ENCODE data around the gene LCOR.

The LCOR gene

GRCh38 chr10:96895662-96896424 lies 63.7 kb downstream of the LCOR start:
- Mint-ChIP-seq H3K27me3 (no peaks in the 10 kb centered on the region), H3K4me3 (no peak overlapping the region), H3K27ac (no peak overlapping the region), H3K4me1 (peaks cover 72% of the 10 kb centered on the region), H3K9me3 (peaks cover 5% of the 10 kb centered on the region), H3K36me3 (peaks cover 20% of the 10 kb centered on the region)

- Mint-ChIP-seq H3K27me3 (no peaks in the 10 kb centered on the region), H3K4me1 (peaks cover 70% of the 10 kb centered on the region), H3K4me3 (no peak overlapping the region), H3K9me3 (peaks cover 2% of the 10 kb centered on the region), H3K27ac (no peak overlapping the region), H3K36me3 (peaks cover 17% of the 10 kb centered on the region)
These were observed 64.9 kb downstream of the LCOR start for GRCh38 chr10:96896884-96897589.

GRCh38 chr10:96902117-96902516 lies 70.0 kb downstream of the LCOR start:
- Mint-ChIP-seq H3K27ac (no peak overlapping the region), H3K4me3 (no peak overlapping the region), H3K9me3 (no peaks in the 10 kb centered on the region), H3K36me3 (peaks cover 10% of the 10 kb centered on the region), H3K27me3 (no peaks in the 10 kb centered on the region), H3K4me1 (peaks cover 83% of the 10 kb centered on the region)

- Mint-ChIP-seq H3K4me1 (peaks cover 79% of the 10 kb centered on the region), H3K27me3 (no peaks in the 10 kb centered on the region), H3K36me3 (peaks cover 10% of the 10 kb centered on the region), H3K27ac (no peak overlapping the region), H3K4me3 (no peak overlapping the region), H3K9me3 (no peaks in the 10 kb centered on the region)
These were observed 70.7 kb downstream of the LCOR start for GRCh38 chr10:96902731-96903358.

- H3K27me3 Mint-ChIP-seq: no peaks in the 10 kb centered on the region
- peaks cover 13% of the 10 kb centered on the region for H3K36me3 Mint-ChIP-seq
- no peaks in the 10 kb centered on the region for H3K9me3 Mint-ChIP-seq
- H3K27ac Mint-ChIP-seq: no peak overlapping the region
- H3K4me3 Mint-ChIP-seq: no peak overlapping the region
- peaks cover 79% of the 10 kb centered on the region for H3K4me1 Mint-ChIP-seq
These were observed 72.5 kb downstream of the LCOR start for GRCh38 chr10:96904648-96905047.

GRCh38 chr10:96906864-96907263 lies 74.8 kb downstream of the LCOR start:
- H3K4me3 Mint-ChIP-seq: no peak overlapping the region
- no peaks in the 10 kb centered on the region for H3K27me3 Mint-ChIP-seq
- peaks cover 80% of the 10 kb centered on the region for H3K4me1 Mint-ChIP-seq
- peak overlapping the region; percentile 30 for H3K27ac Mint-ChIP-seq
- peaks cover 12% of the 10 kb centered on the region for H3K36me3 Mint-ChIP-seq
- no peaks in the 10 kb centered on the region for H3K9me3 Mint-ChIP-seq

- H3K4me3 Mint-ChIP-seq: no peak overlapping the region
- H3K9me3 Mint-ChIP-seq: no peaks in the 10 kb centered on the region
- no peaks in the 10 kb centered on the region for H3K27me3 Mint-ChIP-seq
- H3K4me1 Mint-ChIP-seq: peaks cover 61% of the 10 kb centered on the region
- H3K27ac Mint-ChIP-seq: peak overlapping the region; percentile 2
- H3K36me3 Mint-ChIP-seq: peaks cover 22% of the 10 kb centered on the region
These were observed 78.6 kb downstream of the LCOR start for GRCh38 chr10:96910488-96911395.

- H3K4me3 Mint-ChIP-seq: no peak overlapping the region
- peaks cover 23% of the 10 kb centered on the region for H3K36me3 Mint-ChIP-seq
These were observed 80.3 kb downstream of the LCOR start for GRCh38 chr10:96912405-96912804.

GRCh38 chr10:96913906-96914305 lies 81.8 kb downstream of the LCOR start:
- H3K27me3 Mint-ChIP-seq: no peaks in the 10 kb centered on the region
- H3K9me3 Mint-ChIP-seq: no peaks in the 10 kb centered on the region
- peaks cover 30% of the 10 kb centered on the region for H3K36me3 Mint-ChIP-seq
- no peak overlapping the region for H3K4me3 Mint-ChIP-seq
- no peak overlapping the region for H3K27ac Mint-ChIP-seq
- peaks cover 56% of the 10 kb centered on the region for H3K4me1 Mint-ChIP-seq

More at GRCh38 chr10:96912405-96912804, 80.3 kb downstream of the LCOR start:
- Mint-ChIP-seq H3K4me1 (peaks cover 51% of the 10 kb centered on the region), H3K9me3 (no peaks in the 10 kb centered on the region), H3K27ac (no peak overlapping the region), H3K27me3 (no peaks in the 10 kb centered on the region)

GRCh38 chr10:96917628-96918027 lies 85.5 kb downstream of the LCOR start:
- Mint-ChIP-seq H3K4me1 (peaks cover 41% of the 10 kb centered on the region), H3K9me3 (no peaks in the 10 kb centered on the region), H3K27ac (peak overlapping the region; percentile 36), H3K27me3 (no peaks in the 10 kb centered on the region), H3K36me3 (peaks cover 23% of the 10 kb centered on the region), H3K4me3 (no peak overlapping the region)

- Mint-ChIP-seq H3K27ac (peak overlapping the region; percentile 36), H3K4me3 (no peak overlapping the region), H3K36me3 (peaks cover 19% of the 10 kb centered on the region), H3K4me1 (peaks cover 35% of the 10 kb centered on the region), H3K9me3 (no peaks in the 10 kb centered on the region), H3K27me3 (no peaks in the 10 kb centered on the region)
These were observed 86.3 kb downstream of the LCOR start for GRCh38 chr10:96918214-96919002.

GRCh38 chr10:96919785-96920430 lies 87.8 kb downstream of the LCOR start:
- Mint-ChIP-seq H3K9me3 (no peaks in the 10 kb centered on the region), H3K36me3 (peaks cover 18% of the 10 kb centered on the region), H3K4me1 (peaks cover 30% of the 10 kb centered on the region), H3K4me3 (no peak overlapping the region), H3K27ac (peak overlapping the region; percentile 37), H3K27me3 (no peaks in the 10 kb centered on the region)

- Mint-ChIP-seq H3K36me3 (peaks cover 23% of the 10 kb centered on the region), H3K4me3 (no peak overlapping the region), H3K9me3 (no peaks in the 10 kb centered on the region), H3K27me3 (no peaks in the 10 kb centered on the region), H3K27ac (no peak overlapping the region), H3K4me1 (peaks cover 37% of the 10 kb centered on the region)
These were observed 89.6 kb downstream of the LCOR start for GRCh38 chr10:96921655-96922054.

Measured in activated naive CD4-positive, alpha-beta T cell treated with anti-CD3 and anti-CD28 coated beads, Interleukin-2, amount 50 U/mL, for 24 hours (primary cell).